GM03348 (cell line): Measurements from ENCODE around the gene SPTA1.
"Not testable (repeated sequence)": the region's sequence is repeated elsewhere in the genome, so short reads cannot be mapped to it uniquely, and the experiment has no call there.

ENCODE experiments used
- DNase-seq: peaks from one replicate; pipeline ENCODE4 v3.0.0; 2012; ENCODE audit warnings: low spot score

The SPTA1 gene

DNA sequence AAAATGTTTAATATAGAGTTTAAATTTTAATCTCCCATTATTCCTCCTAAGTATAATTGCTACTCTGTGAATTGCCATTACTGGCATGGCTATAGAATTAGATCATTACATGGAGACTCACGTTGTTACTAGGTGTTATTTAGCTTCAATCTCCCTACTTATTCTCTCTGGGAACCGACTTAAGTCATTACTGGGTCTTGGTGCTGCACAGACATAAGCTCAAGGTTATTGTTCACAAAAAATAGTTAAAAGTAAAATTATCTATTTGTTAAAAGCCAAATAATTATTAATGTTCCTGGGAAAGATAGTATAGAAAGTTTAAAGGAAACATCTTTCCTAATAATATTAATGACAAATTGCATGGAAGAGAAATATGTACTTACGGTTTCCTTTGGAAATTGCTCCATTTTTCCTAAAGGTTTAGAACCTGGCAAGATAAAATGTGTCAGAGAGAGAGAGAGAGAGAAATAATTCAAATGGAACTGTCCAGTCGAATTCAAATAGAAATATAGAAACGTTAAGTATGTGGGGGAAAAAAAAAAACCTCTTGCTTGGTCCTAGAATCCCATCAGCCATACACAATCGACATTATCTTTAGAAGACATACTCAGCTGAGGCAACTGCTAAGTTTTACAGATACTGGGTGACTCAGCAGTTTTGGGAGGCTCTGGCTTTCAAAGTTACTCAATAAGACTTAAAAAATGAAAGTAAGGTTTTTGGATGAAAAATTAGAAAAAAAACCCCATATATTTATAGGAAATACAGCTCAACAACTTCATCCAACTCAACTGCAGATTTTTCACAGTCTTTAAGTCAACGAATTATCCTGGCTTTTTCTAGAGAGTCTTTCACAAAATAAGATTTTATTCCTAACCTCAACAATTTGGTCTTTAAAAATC is at the start of gene SPTA1:
SPTA1 (minus strand) TSS at position 605 of the 899 bp plus-strand sequence; CDS start at position 407, 198 bp downstream.
- DNase-seq, result peak; percentile 9

DNA sequence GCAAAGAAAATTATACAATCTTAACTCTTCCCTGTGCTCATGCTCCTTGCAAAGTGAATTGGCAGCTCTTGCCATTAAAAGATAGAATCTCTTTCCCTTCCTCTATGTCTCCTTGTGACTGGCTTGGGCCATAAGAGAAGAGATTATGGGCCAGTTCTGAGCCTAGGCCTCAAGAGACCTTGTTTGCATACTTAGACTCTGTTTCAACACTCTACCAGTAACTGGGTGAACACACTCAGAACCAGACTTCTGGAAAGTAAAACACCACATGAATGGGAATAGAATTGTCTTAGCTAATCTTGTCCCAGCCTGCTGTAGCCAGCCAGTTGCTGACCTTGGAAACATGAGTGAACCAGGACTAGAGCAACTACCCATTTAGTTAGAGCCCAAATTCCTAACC is 49.3 kb upstream of the SPTA1 start:
- DNase-seq, result no peak

DNA sequence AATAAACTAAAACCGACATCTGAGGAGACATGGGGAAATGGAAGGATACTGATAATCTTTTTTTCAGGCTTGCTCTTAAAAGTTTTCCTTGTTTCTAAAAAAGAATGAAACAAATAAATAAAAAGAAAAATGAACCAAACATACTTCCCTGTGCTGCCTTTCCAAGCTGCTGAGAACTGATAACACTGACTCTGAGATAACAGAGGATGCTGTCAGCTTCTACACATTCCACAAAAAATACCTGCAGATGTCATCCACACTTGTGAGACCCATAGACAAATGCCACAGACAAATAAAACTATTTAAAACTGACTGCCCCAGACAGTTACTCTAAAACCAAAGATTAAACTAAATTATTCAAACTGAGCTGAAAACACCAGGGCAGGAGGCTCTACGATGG is 46.0 kb upstream of the SPTA1 start:
- no peak for DNase-seq

DNA sequence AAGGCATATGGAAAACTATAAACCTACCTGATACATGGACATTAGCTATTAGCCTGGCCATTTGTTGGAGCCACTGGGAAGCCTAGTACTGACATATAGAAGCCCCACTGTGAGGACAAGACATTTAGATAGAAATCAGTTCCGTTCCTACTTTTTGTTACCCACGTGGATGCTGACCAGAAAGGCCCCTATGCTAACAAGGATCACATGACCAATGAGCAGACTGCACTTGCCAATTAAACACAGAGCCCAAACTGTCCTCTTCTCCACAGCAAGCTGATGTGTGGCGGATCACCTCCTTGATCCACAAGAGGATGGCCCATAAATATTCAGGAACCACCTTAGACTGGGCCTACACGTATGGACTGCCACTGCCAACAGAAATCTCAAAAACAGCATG is 45.2 kb upstream of the SPTA1 start:
- DNase-seq, result no peak

DNA sequence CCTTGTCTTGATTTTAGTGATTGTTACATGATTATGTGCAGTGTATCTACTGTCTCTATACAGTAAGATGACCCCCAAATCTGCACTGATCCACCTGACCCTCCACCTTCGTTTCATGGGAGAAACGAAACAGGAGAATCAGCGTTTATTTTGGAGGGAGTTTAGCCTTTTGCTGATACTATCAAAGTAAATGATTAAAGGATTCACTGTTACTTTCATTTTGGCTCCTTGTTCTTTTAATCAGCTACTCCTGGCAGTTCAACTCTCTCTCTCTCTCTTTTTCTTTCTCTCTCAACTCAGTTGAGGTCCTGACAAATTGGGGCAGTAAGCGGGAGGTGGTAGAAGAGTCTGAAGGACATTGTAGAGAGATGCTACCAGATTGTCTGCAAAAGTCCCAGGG is 43.9 kb upstream of the SPTA1 start:
- no peak for DNase-seq

DNA sequence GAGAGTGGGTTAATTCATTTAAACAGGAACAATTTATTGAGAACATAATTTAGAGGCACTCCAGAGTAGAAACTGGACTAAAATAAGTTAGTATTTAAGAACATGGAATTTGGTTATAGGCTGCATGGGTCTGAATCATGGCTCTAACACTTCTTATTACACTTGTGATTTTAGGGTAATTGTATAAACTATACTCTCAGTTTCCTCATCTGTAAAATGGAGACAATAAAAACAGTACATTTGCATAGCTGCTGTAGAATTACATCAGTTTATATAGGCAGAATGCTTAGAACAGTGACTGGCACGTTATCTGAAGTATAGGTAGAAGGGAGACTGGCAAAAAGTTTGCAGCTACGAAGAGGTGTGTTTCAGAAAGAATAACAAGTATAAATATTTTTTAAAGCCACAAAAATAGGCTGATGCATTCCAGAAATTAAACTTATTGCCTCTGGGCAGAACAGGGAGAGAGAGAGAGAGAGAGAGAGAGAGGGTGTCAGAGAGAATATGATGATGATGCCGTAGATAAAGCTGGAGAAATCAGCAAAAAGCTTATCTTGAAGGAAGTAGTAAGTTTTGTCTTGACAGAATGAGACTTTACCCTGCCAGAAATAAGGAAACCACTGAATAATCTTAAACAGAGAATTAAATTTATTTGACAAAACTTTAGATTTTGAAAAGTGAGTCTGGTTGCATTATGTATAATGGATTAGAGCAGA is 42.2 kb upstream of the SPTA1 start:
- DNase-seq, result no peak

DNA sequence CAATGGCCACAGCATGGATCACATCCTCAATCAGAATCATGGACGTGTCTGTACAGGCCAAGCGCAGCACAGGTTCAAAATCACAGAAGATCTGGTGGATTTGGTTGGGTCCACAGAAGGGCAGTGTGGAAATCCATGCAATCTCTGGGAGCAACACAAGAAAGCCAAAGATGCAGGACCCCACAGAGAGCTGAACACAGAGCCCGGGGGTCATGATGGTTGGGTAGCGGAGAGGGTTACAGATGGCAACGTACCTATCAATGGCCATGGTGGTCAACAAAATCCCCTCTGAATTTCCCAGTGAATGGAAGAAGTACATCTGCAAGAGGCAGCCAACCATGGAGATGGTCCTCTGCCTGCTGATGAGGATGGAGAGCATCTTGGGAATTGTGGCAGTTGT is 37.9 kb upstream of the SPTA1 start:
- DNase-seq, result no peak

DNA sequence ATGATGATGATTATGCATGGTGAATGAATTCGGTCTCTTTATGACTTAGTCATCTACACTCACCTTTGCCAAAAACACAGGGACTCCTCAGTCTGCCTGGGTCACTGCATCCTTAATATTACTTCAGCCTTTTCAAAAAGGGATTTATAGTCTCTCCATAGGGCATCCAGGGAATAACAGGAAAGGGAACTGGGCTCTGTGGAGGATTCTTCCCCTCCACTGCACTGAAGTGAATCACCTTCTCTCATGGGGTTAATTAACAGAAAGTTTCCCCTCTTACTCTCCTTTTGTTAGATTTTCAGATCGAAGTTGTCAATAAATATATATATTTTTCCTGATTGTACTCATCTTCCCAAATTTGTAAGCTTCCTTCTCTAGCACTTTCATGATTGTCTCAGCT is 34.1 kb upstream of the SPTA1 start, which contains the start of gene OR6K3:
OR6K3 (minus strand) TSS at position 101 of the 400 bp plus-strand sequence. CDS start 2,605 bp downstream, outside the sequence.
- no peak for DNase-seq

DNA sequence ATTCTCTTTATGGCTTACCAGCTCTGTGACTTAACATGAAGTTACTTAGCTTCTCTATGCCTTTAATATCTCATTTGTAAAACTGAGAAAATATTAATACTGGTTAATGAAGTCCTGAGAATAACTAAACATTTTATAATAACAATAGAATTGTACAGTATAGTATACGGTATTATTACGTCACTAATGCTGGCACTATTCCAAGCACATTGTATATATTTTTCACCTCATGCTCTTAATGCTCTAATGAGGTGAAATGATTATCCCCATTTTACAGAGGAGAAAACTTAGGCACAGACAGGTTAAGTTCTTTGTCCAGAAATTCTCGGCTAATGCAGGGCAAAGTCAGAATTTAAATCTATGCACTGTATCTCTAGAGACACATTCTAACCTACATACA is 33.1 kb upstream of the SPTA1 start:
- DNase-seq, result no peak

DNA sequence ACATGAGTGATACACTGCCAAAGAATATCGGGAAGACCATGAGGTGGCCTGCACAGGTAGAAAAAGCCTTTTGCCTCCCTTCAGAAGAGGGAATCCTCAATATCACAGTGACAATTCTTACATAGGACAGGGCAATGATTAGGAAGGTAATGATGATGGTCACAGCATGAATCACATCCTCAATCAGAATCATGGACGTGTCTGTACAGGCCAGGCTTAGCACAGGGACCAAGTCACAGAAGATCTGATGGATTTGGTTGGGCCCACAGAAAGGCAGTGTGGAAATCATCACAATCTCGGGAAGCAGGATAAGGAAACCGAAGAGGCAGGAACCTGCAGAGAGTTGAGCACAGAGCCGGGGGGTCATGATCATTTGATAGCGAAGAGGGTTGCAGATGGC is 30.8 kb upstream of the SPTA1 start:
- DNase-seq, result no peak

DNA sequence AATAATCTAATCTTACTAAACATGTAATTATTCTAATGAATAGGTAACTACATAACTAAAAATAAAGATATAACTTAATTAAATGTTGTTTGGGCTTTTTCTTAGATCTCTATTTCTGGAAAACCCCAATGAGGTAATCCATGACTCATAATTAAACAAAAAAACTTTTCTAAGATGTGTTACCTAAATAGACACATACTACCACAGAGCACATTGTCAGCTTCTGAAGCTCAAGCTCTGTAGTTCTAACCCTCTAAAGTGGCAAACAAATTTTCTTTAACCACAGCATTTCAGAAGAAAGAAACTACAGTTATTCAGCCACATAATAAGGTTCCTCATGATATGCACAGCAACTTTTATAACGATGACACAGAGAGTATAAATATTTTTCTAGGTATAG is 29.8 kb upstream of the SPTA1 start:
- no peak for DNase-seq

DNA sequence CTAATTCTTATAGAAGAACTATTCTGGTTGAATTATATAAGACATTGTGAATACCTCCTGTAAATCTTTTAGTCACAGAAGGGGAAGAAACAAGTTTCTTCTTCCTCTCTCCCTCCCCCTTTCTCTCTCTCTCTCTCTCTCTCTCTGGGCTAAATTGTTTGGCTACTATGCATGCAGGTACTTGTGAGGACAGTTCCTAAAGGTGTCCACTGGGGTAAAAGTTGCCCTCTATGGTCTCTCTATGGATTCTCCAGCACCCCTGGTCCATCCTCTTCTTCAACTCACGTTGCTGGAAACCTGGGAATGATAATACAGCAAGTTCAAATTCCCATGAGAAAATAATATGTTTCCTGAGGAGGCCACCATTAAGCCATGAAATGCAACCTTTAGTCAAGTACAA is 28.2 kb upstream of the SPTA1 start:
- no peak for DNase-seq

DNA sequence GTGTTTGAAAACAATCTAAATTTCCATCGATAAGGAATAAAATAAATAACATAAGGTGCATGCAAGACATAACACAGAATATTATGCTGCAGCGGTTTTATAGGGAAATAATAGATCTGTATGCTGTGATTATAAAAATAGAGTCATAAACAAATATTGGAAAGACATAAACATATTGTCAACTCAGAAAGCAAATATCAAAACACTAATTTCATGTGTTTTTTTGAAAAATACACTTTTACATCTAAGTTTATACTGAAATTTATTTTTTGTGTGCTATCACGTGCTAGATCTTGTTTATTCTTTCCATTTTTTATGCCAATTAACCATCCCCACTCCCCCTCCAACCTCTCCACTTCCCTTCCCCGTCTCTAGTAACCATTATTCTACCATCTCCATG is 24.6 kb upstream of the SPTA1 start:
- no peak for DNase-seq

DNA sequence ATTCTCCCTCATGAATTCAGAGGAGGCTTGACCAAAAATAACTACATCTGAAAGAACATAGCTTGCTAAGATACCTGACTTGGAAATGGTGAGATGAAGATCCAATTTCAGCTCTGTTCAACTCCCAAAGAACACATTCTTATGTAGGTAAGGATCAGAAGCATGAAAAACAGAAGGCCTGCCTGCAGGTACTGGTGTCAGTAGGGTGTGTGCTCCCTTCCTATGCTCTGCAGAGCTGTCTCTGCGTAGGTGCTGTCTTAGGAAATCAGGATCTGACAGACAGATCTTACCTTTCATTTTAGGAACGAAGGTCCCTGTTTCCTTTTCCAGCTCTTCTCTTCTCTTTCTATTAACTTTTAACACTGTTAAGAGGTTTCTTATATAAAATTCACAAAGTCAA is 19.6 kb upstream of the SPTA1 start:
- DNase-seq, result no peak

DNA sequence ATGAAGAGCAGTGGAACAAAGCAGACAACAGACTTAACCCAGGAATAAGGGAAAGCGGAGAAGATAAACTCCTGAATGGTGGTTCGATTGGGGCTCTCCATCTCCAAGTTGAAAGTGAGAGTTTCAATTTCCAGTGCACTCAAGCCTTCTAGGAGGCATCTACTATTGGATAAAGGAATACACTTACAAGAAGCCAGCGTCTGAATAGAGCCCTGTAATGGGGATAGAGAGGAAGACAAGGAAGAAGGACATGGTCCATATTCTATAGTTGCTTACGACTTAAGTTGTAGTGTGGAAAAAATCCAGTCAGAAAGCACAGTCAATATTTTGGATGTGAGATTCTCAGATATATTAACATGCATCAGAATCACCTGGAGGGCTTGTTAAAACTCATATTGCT is 14.0 kb upstream of the SPTA1 start, which contains the start of gene OR6K2:
OR6K2 (minus strand) TSS at position 101 of the 400 bp plus-strand sequence; CDS start at position 101, 0 bp downstream.
- DNase-seq, result no peak

DNA sequence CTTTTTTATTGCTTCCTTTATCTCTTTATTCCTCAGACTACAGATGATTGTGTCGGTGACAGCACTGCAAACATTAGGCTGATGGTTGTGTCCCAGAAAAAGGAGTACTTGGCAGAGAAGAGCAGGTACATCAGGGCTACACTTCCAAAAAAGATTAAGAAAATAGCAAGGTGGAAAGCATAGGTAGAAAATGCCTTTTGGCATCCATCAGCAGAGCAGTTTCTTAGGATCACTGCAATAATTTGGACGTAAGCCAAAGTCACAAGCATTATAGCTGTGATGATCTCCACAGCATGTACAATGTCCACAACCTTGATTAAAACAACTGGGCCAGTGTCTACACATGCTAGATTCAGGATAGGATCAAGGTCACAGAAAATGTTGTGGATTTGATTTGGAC is 8.1 kb upstream of the SPTA1 start:
- DNase-seq, result no peak

DNA sequence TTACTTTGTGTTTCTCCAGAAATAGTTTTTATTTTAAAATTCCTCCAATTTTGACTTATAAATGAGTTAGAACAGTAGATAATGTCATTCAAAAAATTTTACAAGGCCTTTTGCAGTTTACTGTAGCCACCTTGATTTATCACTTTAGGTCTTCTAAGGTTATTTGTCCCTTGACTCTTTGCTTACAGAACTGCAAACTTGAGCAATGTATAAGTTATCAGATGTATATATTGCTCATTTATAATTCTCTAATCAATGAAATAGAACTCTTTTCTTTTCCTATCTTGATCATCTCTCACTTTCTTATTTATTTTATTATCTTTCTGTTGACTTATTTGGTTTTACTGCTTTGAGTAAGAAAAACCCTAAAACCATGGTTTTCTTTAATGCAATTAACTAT is 5.8 kb upstream of the SPTA1 start:
- no peak for DNase-seq

DNA sequence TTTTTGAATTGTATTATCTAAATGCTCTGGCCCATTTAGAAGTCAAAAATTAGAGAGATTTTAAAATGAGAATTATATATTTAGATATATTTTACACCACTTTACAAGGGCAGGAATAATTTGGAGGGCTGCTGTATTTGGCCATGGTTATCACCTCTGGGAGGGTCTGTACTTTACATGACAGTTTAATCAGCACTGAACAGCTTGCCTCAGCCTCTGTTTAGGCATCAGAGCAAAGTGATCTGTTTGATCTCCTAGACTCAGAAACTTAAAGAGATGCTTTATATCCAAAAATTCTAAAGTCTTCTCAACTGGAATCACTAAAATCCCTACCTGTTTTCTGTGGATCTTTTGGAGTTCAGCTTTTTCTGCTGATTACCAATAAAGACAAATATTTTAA is 5.4 kb upstream of the SPTA1 start:
- DNase-seq, result no peak

DNA sequence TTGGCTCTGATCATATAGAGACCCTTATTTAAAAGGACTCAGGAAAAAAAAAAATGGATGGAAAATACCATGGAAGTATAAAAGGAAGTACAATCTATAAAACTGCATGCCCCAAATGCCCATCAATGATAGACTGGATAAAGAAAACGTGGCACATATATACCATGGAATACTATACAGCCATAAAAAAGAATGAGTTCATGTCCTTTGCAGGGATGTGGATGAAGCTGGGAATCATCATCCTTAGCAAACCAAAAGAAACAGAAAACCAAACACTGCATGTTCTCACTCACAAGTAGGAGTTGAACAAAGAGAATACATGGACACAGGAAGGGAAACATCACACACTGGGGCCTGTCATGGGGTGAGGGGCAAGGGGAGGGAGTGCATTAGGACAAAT is 4.6 kb upstream of the SPTA1 start:
- not testable (repeated sequence) for DNase-seq

DNA sequence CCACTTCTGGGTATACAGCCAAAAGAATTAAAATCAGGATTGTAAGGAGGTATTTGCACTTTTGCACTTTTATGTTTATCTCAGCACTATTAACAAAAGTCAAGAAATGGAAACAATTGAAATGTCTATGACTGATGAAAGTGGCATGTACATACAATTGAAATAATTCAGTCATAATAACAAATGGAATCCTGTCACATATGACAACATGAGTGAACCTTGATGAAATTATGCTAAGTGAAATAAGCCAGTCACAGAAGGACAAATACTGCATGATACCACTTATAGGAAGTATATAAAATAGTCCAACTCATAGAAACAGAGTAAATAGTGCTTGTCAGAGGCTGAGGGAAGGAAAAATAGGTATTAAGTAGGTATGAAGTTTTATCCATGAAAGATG is 3.4 kb upstream of the SPTA1 start:
- DNase-seq, result no peak

DNA sequence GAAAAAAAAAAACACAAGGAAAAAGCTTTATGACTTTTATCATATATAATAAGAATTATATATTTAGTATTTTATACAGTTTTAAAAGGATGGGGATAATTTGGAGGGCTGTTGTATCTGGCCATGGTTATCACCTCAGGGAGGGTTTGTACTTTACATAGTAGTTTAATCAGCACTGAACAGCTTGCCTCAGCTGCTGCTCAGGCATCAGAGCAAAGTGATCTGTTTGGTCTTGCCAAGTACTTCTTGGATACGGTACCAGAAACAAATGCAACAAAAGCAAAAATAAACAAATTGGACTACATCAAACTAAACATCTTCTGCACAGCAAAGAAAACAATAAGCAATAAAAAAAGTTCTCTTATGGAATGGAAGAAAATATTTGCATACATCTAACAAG is 2.6 kb upstream of the SPTA1 start:
- DNase-seq, result no peak

DNA sequence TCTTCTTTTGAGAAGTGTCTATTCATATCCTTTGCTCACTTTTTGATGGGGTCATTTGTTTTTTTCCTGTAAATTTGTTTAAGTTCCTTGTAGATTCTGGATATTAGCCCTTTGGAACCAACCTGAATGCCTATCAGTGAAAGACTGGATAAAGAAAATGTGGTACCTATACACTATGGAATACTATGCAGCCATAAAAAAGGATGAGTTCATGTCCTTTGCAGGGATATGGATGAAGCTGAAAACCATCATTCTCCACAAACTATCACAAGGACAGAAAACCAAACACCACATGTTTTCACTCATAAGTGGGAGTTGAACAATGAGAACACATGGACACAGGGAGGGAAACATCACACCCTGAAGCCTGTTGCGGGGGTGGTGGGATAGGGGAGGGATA is 1.8 kb upstream of the SPTA1 start:
- DNase-seq, result not testable (repeated sequence)

DNA sequence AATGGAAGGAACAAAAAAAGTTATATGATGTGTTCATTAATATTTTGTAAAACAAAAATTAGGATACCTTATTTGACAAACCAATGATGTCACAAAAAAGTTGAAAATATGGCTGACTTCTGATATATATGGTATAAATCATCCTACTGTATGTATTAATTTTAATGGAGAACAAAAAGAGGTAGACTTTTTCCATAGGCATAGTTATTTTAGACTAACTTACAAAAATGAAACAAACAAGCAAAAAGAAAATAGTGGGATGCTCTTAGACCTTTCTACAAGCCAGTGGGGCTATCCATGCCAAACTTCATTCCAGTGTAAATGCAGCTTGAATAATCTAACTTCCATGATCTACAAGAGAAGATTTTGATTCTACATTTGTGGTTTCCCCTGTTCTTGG is 522 bp upstream of the SPTA1 start:
- DNase-seq, result no peak
